Central memory CD8-positive, alpha-beta T cell (primary cell): ENCODE measurements around the gene PER2.

ENCODE experiments used
- ATAC-seq: fragments of 150-1000 bp; cut with Tn5 transposase; replicated peaks from 2 replicates; pipeline ENCODE4 v1.10.0; 2022; ENCODE audit warnings: mild to moderate bottlenecking, moderate FRiP score, moderate number of reproducible peaks; ENCODE audit not compliant: poor library complexity, severe bottlenecking; ENCODE audit errors: extremely low read depth
- DNase-seq, 2 donors: peaks; one replicate each; pipeline ENCODE4 v3.0.0; 2021; ENCODE audit warnings: low spot score in 2 of 2
- H3K27ac Mint-ChIP-seq: one replicate; pipeline ENCODE4 v1.8.0; 2022; ENCODE audit warnings: low read depth, mild to moderate bottlenecking, moderate library complexity, mixed read lengths
- H3K27me3 Mint-ChIP-seq: one replicate; pipeline ENCODE4 v1.8.0; 2022; ENCODE audit warnings: mixed read lengths
- H3K36me3 Mint-ChIP-seq: one replicate; pipeline ENCODE4 v1.8.0; 2022; ENCODE audit warnings: mild to moderate bottlenecking, moderate library complexity, mixed read lengths; ENCODE audit not compliant: insufficient read depth
- H3K4me1 Mint-ChIP-seq: one replicate; pipeline ENCODE4 v1.8.0; 2022; ENCODE audit warnings: mixed read lengths
- H3K4me3 Mint-ChIP-seq: one replicate; pipeline ENCODE4 v1.8.0; 2022; ENCODE audit warnings: mild to moderate bottlenecking, moderate library complexity, mixed read lengths
- H3K9me3 Mint-ChIP-seq: one replicate; pipeline ENCODE4 v1.8.0; 2022; ENCODE audit warnings: mixed read lengths

PER2 gene

DNA sequence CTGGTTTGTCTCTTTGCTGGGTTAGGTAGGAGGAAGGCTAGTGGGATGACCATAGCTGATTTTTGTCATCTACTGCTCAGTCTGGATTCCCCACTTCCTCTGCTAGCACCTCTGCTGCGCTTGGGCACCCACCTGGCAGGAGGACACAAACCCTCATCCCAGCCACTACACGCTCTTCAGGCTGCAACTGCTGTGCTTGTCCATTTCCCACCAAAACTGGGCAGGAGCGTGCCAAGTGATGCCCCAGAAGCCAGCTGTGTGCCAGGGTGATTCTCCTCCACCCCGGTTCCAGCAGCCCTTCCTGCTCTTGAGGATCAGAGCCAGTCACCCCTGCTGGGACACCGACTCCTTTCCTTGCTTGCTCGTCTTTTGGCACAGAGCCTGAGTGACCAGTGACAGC lies 15.7 kb upstream of the PER2 start:
- no peak for ATAC-seq
- no peak overlapping the region for H3K27ac Mint-ChIP-seq
- no peaks in the 10 kb centered on the region for H3K4me1 Mint-ChIP-seq
- H3K36me3 Mint-ChIP-seq = peaks cover 2% of the 10 kb centered on the region
- DNase-seq = no peak
- no peaks in the 10 kb centered on the region for H3K9me3 Mint-ChIP-seq
- no peak overlapping the region for H3K4me3 Mint-ChIP-seq
- H3K27me3 Mint-ChIP-seq = peaks cover 13% of the 10 kb centered on the region

DNA sequence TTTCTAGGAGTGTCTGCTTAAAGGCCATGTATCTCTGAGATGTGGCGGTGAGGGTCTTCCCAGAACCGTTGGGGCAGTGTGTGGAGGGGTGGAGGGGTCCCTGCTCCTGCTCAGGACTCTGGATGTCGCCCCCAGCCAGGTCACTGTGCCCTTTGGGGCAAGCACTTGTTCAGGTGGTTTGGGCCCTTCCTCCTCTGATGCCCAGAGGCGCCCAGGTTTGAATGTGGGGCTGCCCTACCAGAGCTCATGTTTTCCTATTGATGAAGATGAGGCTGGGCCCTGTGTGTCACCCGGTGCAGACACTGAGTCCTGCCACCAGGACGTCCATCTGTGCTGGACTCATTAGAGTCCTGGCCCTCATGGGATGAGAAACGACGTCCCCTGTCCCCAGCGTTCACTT lies 14.3 kb upstream of the PER2 start:
- no peak overlapping the region for H3K4me3 Mint-ChIP-seq
- no peak for DNase-seq
- no peak for ATAC-seq
- no peaks in the 10 kb centered on the region for H3K4me1 Mint-ChIP-seq
- no peaks in the 10 kb centered on the region for H3K9me3 Mint-ChIP-seq
- no peak overlapping the region for H3K27ac Mint-ChIP-seq
- H3K36me3 Mint-ChIP-seq = peaks cover 2% of the 10 kb centered on the region
- H3K27me3 Mint-ChIP-seq = peaks cover 9% of the 10 kb centered on the region

DNA sequence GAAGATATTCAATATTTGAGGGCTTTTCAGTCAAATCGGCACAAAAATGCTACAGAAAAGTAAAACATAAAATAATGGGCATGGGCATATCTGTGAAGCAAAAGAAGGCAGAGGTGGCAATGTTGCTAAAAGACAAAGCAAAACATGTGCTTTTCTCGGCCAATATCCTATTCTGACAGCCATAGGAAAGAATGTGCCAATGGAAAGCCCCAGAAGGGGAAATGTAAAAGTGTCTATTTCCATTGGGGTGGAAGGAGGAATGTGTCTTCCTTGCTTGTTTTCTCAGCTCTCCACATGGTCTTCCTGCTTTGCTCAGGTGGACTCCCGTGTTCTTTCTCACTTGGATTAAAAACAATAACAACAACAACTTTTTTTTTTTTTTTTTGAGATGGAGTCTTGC lies 13.7 kb upstream of the PER2 start:
- Mint-ChIP-seq H3K4me3 (no peak overlapping the region), H3K27ac (no peak overlapping the region), H3K9me3 (no peaks in the 10 kb centered on the region), H3K36me3 (peaks cover 2% of the 10 kb centered on the region), H3K4me1 (no peaks in the 10 kb centered on the region), H3K27me3 (peaks cover 12% of the 10 kb centered on the region)
- DNase-seq = no peak
- ATAC-seq = no peak

DNA sequence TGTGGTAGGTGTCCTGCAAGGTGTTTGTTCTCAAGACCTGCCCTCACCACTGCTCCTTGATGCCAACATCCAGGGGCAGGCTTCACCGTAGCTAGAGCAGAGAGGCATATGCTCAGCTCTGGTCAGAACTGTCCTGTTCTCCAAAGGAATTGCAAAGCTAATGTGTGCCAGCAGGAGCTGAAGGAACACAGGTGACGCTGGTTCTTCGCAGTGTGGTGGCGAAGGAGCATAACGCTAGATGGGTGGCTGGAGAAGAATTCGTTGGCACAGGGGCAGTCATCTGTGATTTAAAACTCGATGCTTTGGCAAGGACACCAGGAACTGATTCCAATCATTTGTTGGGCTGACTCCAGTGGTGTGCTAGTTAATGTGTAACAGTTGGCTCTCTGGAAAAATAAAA lies 11.4 kb upstream of the PER2 start:
- peaks cover 27% of the 10 kb centered on the region for H3K27me3 Mint-ChIP-seq
- DNase-seq = no peak
- H3K27ac Mint-ChIP-seq = no peak overlapping the region
- no peaks in the 10 kb centered on the region for H3K4me1 Mint-ChIP-seq
- no peak overlapping the region for H3K4me3 Mint-ChIP-seq
- ATAC-seq = no peak
- no peaks in the 10 kb centered on the region for H3K9me3 Mint-ChIP-seq
- no peaks in the 10 kb centered on the region for H3K36me3 Mint-ChIP-seq

DNA sequence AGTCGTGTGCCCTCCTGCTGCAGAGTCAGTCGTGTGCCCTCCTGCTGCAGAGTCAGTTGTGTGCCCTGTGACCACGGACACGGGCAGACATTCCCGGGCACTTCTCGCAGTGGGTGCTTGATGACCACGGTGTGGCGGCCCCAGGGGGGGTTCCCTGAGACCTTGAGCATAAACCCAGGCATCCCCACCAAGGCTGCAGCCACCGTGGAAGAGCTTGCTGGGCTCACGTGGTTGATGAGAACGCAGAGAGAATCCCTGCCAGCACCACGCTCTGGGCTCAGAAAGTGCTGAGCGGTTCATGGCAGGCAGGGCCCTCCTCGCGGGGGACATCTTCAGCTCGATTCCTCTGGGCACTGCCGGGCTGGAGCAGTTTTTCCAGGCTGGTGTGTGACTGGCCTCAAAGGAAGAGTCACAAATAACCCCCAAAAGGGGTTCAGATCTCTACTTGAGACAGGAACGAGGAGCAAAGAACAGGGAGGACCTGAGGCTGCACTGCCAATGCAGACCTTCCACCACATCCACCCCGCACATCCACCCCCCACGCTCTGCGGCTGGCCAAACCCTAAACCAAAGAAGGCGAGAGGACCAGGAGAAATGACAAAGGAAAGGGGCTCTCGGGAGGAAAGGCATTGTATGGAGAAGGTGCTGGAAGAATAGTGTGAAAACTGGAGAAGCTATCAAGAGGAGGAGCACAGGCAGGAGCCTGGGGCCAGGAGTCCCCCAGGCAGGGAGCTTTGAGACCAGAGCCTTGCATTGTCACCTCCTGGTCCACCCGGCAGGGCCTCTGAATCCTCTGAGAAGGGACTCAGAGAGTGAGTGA lies 8.4 kb upstream of the PER2 start:
- ATAC-seq (no peak), DNase-seq (no peak)
- Mint-ChIP-seq H3K4me3 (no peak overlapping the region), H3K36me3 (no peaks in the 10 kb centered on the region), H3K27ac (no peak overlapping the region), H3K9me3 (no peaks in the 10 kb centered on the region), H3K27me3 (peaks cover 27% of the 10 kb centered on the region), H3K4me1 (no peaks in the 10 kb centered on the region)

DNA sequence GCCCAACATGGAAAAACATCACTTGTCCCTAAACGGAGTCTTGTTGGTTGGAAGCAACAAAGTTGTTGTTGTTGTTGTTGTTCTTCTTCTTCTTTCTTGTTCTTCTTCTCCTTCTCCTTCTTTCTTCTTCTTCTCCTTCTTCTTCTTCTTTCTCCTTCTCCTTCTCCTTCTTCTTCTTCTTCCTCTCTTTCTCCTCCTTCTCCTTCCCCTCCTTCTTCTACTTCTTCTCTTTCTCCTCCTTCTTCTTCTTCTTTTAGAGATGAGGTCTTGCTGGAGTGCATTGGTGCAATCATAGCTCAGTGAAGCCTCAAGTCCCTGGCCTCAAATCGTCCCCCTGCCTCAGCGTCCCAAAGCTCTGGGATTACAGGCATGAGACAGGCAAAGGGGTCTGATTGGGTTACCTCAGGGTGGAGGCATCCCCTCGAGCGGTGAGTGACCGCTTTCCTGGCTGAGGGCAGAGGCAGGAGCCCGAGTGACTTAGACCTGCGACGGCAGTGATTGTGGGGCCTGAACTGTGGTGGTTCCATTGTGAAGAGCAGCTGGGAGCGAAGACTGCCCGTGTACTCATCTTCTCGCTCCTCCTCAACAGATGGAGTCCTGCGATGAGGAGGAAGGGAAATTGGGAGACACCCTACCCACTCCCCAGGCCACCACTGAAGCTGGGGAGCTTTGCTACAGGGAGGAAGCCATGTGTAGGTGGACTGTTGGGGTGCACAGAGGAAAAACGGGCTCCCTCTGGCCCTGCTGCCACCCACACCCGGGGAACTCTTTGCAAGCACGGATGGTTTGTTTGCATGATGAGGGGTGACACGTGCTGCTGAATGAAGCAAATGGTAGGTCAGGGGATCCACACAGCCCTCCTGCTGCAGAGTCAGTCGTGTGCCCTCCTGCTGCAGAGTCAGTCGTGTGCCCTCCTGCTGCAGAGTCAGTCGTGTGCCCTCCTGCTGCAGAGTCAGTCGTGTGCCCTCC lies 7.0 kb upstream of the PER2 start:
- no peak for DNase-seq
- Mint-ChIP-seq H3K27me3 (peaks cover 27% of the 10 kb centered on the region), H3K4me1 (peaks cover 5% of the 10 kb centered on the region), H3K4me3 (no peak overlapping the region), H3K27ac (peak overlapping the region; percentile 6), H3K9me3 (no peaks in the 10 kb centered on the region), H3K36me3 (no peaks in the 10 kb centered on the region)
- no peak for ATAC-seq

DNA sequence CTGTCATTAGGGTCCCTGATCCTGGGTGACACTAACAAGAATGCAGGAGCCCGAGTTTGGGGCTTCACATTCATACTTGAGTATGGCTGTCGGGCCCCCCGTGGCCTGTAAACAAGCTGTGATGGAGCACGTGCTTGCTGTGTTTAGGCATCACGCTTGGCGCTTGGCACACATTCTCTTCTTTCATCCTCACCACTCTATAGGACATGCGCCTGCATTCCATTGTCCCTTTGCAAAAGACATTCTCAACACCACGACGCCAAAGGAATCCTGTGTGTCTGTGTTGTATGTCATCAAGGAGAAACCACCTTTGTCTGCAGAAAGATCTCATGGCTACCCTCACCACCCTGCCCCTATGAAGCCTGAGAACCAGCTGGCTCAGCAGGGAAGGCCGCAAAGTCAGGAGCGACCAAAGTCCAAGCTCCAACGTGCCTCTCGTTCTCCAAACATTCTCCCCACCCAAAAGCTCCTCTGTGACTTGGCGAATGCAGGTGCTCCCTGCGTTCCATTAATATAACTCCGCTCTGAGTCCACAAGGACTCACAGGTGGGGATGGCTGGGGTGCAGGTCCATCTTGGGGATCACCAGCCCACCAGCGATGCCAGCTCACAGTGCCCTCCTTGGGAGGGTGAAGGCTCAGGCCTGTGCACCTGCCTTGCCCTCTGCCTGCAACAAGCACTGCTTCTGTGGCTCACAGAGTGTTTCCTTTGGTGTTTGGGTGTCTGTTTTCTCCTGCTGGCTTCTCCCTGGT lies 6.2 kb upstream of the PER2 start:
- Mint-ChIP-seq H3K27ac (peak overlapping the region; percentile 6), H3K36me3 (peaks cover 3% of the 10 kb centered on the region), H3K4me1 (peaks cover 13% of the 10 kb centered on the region), H3K27me3 (peaks cover 27% of the 10 kb centered on the region), H3K4me3 (no peak overlapping the region), H3K9me3 (no peaks in the 10 kb centered on the region)
- ATAC-seq (no peak), DNase-seq (no peak)

DNA sequence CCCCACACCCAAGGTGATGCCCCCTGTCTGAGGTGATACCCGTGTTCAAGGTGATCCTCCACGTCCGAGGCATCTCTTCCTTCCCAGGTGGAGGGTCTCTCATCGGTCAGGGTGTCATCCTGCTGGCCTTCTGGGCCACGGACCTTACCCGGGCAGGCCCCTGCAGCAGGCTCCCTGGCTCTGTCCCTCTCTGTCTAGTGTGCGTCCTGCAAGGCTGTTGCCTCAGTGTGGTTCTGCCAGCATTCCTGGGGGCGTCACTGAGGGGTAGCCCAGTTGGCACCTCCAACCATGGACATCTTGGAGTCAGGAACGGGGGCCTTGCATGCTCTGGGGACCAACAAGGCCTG lies 5.6 kb upstream of the PER2 start:
- H3K27me3 Mint-ChIP-seq = peaks cover 27% of the 10 kb centered on the region
- no peak for DNase-seq
- peaks cover 19% of the 10 kb centered on the region for H3K4me1 Mint-ChIP-seq
- no peak overlapping the region for H3K27ac Mint-ChIP-seq
- no peak for ATAC-seq
- H3K4me3 Mint-ChIP-seq = no peak overlapping the region
- peaks cover 6% of the 10 kb centered on the region for H3K36me3 Mint-ChIP-seq
- H3K9me3 Mint-ChIP-seq = no peaks in the 10 kb centered on the region

DNA sequence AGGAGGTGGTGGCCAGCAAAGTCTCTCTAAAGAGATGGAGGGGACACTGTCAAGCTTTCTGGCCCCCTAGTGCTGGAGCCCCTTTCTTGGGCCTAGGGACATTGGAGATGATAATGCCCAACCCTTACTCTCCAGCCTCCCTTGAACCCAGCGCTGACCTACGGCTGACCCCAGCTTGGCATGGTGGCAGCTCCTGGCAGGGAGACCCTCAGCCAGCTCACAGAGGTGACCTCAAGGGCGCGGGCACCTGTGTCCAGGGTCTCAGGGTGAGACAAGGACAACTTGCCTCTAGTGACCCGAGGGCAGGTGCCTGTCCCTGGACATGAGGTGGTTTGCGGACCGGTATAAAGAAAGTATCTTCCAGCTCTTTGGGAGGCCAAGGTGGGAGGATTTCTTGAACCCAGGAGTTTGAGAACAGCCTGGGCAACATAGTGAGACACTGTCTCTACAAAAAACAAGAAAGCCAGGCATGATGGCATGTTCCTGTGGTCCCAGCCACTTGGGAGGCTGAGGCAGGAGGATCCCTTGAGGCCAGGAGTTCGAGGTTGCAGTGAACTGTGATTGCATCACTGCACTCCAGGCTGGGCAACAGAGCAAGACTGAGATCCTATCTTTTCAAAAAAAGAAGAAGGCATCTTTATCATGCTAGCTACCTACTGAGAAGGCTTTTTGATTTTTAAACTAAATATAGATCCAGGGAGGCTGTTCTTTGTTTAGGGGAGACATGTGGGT lies 3.3 kb upstream of the PER2 start:
- Mint-ChIP-seq H3K4me1 (peaks cover 31% of the 10 kb centered on the region), H3K9me3 (no peaks in the 10 kb centered on the region), H3K4me3 (no peak overlapping the region), H3K36me3 (peaks cover 19% of the 10 kb centered on the region), H3K27ac (no peak overlapping the region), H3K27me3 (peaks cover 11% of the 10 kb centered on the region)
- ATAC-seq (no peak), DNase-seq (no peak)

DNA sequence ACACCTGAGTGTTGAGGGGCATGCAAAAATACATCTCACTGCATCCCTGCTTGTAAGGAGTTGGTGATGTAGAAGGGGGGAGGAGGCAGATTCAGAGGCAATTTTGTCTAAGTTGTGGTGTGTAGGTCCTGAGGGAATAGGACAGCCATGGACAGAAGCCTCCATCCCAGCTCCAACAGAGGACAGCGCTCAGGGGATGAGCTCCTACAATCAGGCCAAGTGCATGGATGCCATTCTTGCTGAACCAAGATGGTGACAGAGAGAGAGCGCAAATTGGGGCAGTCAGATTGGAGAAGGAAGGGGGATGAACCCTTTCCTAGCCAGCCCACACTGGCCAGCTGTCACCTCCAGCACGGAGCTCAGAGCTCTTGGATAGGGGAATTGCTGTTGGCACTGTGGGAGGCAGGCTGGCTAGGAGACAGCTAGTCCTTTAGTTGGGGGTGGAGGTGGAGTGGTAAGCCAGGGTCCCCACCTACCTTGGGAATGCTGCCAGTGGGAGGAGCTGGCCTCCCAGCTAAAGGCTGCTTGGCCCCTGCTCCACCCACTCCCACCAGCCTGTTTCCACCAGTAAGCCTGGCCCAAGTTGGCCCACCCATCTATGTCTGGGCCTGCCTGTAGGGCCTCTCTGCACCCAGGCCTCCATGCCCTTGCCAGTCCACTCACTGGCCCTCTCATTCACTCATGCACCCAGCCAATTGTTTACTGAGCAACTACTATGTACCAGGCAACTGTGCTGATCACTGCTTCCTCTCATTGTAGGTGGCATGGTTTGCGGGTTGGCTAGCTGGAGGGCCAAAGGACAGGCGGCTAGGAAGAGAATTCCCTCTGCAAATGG lies 2.5 kb upstream of the PER2 start:
- Mint-ChIP-seq H3K4me1 (peaks cover 34% of the 10 kb centered on the region), H3K36me3 (peaks cover 19% of the 10 kb centered on the region), H3K9me3 (no peaks in the 10 kb centered on the region), H3K4me3 (peak overlapping the region; percentile 85), H3K27me3 (peaks cover 9% of the 10 kb centered on the region), H3K27ac (peak overlapping the region; percentile 98)
- ATAC-seq (no peak), DNase-seq (no peak)

DNA sequence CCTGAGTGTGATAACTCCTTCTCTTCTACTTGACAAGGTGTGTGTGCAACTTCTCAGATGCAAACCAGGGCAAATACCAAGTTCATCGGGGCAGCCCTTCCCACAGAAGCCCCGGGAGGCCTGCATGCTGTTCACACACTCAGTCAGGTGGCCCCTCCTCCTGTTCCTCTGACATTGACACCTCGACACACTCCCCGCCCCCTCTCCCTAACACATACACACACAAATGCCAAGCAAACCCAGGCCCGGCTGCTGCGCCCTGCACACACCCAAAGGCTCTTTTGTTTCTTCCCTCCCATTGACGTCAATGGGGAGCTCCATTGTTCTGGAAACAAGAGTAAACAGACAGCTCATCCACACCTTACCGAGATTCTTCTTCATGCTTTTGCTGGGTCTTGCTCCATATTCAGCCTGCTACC lies 1.7 kb upstream of the PER2 start:
- peak; percentile 21 for ATAC-seq
- Mint-ChIP-seq H3K4me1 (peaks cover 38% of the 10 kb centered on the region), H3K27ac (peak overlapping the region; percentile 98), H3K27me3 (peaks cover 3% of the 10 kb centered on the region), H3K36me3 (peaks cover 19% of the 10 kb centered on the region), H3K9me3 (no peaks in the 10 kb centered on the region), H3K4me3 (peak overlapping the region; percentile 85)
- peak in 1 of 2 donors; percentile 64 for DNase-seq
